OCI-LY1 (cell line): ENCODE measurements around the gene EIF3F.

Source experiments
- H2AFZ ChIP-seq: fragments of 200-600 bp; sonication (generic), shearing (Covaris generic); 2 replicates; pipeline ENCODE4 v1.6.0; 2014; ENCODE audit warnings: antibody characterized with exemption, mild to moderate bottlenecking, low read length
- H3F3A ChIP-seq: fragments of 200-600 bp; sonication (generic), shearing (Covaris generic); 2 replicates; pipeline ENCODE4 v1.6.0; 2014; ENCODE audit warnings: mild to moderate bottlenecking, antibody characterized with exemption, low read length, moderate library complexity; ENCODE audit not compliant: insufficient read depth
- H3K27ac ChIP-seq: fragments of 200-600 bp; sonication (generic); 2 replicates; pipeline ENCODE4 v1.5.1; 2014; ENCODE audit warnings: low read length, mixed run types, mild to moderate bottlenecking, low read depth; ENCODE audit not compliant: poor library complexity, severe bottlenecking
- H3K27me3 ChIP-seq: fragments of 200-600 bp; sonication (generic); 2 replicates; pipeline ENCODE4 v1.6.0; 2014; ENCODE audit warnings: antibody characterized with exemption, mild to moderate bottlenecking, low read length, moderate library complexity; ENCODE audit not compliant: insufficient read depth
- H3K36me3 ChIP-seq: fragments of 200-600 bp; sonication (generic); 2 replicates; pipeline ENCODE4 v1.6.1; 2014; ENCODE audit warnings: mild to moderate bottlenecking, antibody characterized with exemption, low read length, moderate library complexity, mixed read lengths; ENCODE audit not compliant: insufficient read depth
- H3K4me1 ChIP-seq: fragments of 200-600 bp; sonication (generic); 2 replicates; pipeline ENCODE4 v1.5.1; 2014; ENCODE audit warnings: mild to moderate bottlenecking, low read length, moderate library complexity; ENCODE audit not compliant: insufficient read depth, severe bottlenecking
- H3K4me2 ChIP-seq: fragments of 200-600 bp; sonication (generic), shearing (Covaris generic); 2 replicates; pipeline ENCODE4 v1.6.1; 2014; ENCODE audit warnings: low read length
- H3K4me3 ChIP-seq: fragments of 200-600 bp; sonication (generic); 2 replicates; pipeline ENCODE4 v1.5.1; 2014; ENCODE audit warnings: low read length, low read depth, mild to moderate bottlenecking, mixed read lengths; ENCODE audit not compliant: poor library complexity, severe bottlenecking
- H3K79me2 ChIP-seq: fragments of 200-600 bp; shearing (Covaris generic); 2 replicates; pipeline ENCODE4 v1.6.1; 2016; ENCODE audit warnings: mixed run types, low read length, mixed read lengths; ENCODE audit not compliant: insufficient read depth
- H3K9ac ChIP-seq: fragments of 200-600 bp; sonication (generic), shearing (Covaris generic); 2 replicates; pipeline ENCODE4 v1.6.1; 2014; ENCODE audit warnings: mild to moderate bottlenecking, low read length, mixed read lengths
- H3K9me2 ChIP-seq: fragments of 200-600 bp; sonication (generic), shearing (Covaris generic); 2 replicates; pipeline ENCODE4 v1.6.1; 2014; ENCODE audit warnings: low read depth, mild to moderate bottlenecking, low read length, mixed read lengths
- H3K9me3 ChIP-seq: fragments of 200-600 bp; shearing (Covaris generic); 2 replicates; pipeline ENCODE4 v1.6.1; 2014; ENCODE audit warnings: low read length, mixed read lengths
- H4K20me1 ChIP-seq: fragments of 200-600 bp; sonication (generic), shearing (Covaris generic); 2 replicates; pipeline ENCODE4 v1.6.0; 2016; ENCODE audit warnings: mild to moderate bottlenecking, low read length; ENCODE audit not compliant: insufficient read depth
- CTCF ChIP-seq: fragments of 200-600 bp; sonication (generic), shearing (Covaris generic); IDR thresholded peaks from 2 replicates; pipeline ENCODE4 v1.5.1; 2017; ENCODE audit warnings: mild to moderate bottlenecking, antibody characterized with exemption, low read length, moderate library complexity, mixed read lengths
- EZH2 ChIP-seq: fragments of 200-600 bp; sonication (generic), shearing (Covaris generic); IDR thresholded peaks from 2 replicates; pipeline ENCODE4 v1.8.0; 2017; ENCODE audit warnings: borderline replicate concordance, mixed run types, mild to moderate bottlenecking, antibody characterized with exemption, low read length, moderate library complexity, mixed read lengths

The EIF3F gene

DNA sequence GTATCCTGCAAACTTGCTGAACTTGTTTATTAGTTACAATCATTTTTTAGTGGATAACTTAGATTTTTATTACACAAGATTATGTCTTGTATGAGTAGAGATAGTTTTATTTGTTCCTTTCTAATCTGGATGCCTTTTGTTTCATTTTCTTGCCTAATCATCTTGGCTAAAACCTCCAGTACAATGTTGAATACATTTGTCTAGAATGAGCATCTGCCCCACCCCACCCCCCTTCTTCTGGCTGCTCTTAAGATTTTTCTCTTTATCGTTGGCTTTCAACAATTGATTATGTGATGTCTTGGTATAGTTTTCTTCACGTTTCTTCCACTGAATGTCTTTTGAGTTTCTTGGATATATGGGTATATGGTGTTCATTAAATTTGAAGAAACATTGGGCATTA is 56.6 kb downstream of the EIF3F start:
- H3K9me2 ChIP-seq = no peaks in the 10 kb centered on the region
- no peak overlapping the region for H3K4me3 ChIP-seq
- H3F3A ChIP-seq = no peaks in the 10 kb centered on the region
- no peaks in the 10 kb centered on the region for H3K79me2 ChIP-seq
- TF ChIP-seq EZH2 (no peak), CTCF (no peak)
- no peaks in the 10 kb centered on the region for H3K27me3 ChIP-seq
- H2AFZ ChIP-seq = no peak overlapping the region
- H3K9ac ChIP-seq = no peak overlapping the region
- no peak overlapping the region for H3K4me2 ChIP-seq
- no peak overlapping the region for H3K27ac ChIP-seq
- no peaks in the 10 kb centered on the region for H4K20me1 ChIP-seq
- H3K4me1 ChIP-seq = no peaks in the 10 kb centered on the region
- no peaks in the 10 kb centered on the region for H3K9me3 ChIP-seq
- no peaks in the 10 kb centered on the region for H3K36me3 ChIP-seq

DNA sequence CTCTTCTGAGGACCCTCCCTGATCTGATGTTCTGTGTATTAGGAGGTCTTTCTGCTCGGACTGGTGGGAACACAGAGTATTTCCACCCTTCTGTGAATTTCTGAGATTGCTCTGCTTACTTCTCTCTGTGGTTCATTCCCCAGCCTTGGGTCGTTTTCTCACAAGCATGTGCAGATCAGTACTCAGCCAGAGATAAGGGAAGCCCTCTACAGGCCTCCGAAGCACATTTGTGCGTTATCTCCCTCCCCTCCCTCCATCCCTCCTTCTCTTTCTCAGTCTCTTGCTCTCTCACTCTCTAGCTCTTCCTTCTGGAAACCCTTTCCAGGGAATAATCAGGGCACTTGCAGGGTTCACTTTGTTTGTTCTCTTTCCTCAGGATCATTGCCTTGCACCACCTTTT is 58.7 kb downstream of the EIF3F start:
- no peak overlapping the region for H2AFZ ChIP-seq

GRCh38 chr11:8047382-8047781 is 60.2 kb downstream of the EIF3F start:
- H3K4me1 ChIP-seq = no peaks in the 10 kb centered on the region
- TF ChIP-seq EZH2 (no peak), CTCF (no peak)
- no peaks in the 10 kb centered on the region for H3K9me3 ChIP-seq
- no peaks in the 10 kb centered on the region for H3F3A ChIP-seq
- H3K4me2 ChIP-seq = no peak overlapping the region
- H3K27ac ChIP-seq = no peak overlapping the region
- H3K9ac ChIP-seq = no peak overlapping the region
- H3K36me3 ChIP-seq = no peaks in the 10 kb centered on the region
- H3K4me3 ChIP-seq = no peak overlapping the region
- no peaks in the 10 kb centered on the region for H3K79me2 ChIP-seq
- no peak overlapping the region for H2AFZ ChIP-seq
- H4K20me1 ChIP-seq = no peaks in the 10 kb centered on the region
- no peaks in the 10 kb centered on the region for H3K27me3 ChIP-seq
- no peaks in the 10 kb centered on the region for H3K9me2 ChIP-seq

More for the DNA sequence above, 58.7 kb downstream of the EIF3F start:
- Histone ChIP-seq H3K4me2 (no peak overlapping the region), H3K36me3 (no peaks in the 10 kb centered on the region), H3K9me2 (no peaks in the 10 kb centered on the region), H4K20me1 (no peaks in the 10 kb centered on the region), H3K27ac (no peak overlapping the region), H3F3A (no peaks in the 10 kb centered on the region), H3K27me3 (no peaks in the 10 kb centered on the region), H3K9me3 (no peaks in the 10 kb centered on the region), H3K9ac (no peak overlapping the region), H3K79me2 (no peaks in the 10 kb centered on the region), H3K4me3 (no peak overlapping the region), H3K4me1 (no peaks in the 10 kb centered on the region)
- TF ChIP-seq CTCF (no peak), EZH2 (no peak)
